ENCODE measurements around the gene PASK.

DNA sequence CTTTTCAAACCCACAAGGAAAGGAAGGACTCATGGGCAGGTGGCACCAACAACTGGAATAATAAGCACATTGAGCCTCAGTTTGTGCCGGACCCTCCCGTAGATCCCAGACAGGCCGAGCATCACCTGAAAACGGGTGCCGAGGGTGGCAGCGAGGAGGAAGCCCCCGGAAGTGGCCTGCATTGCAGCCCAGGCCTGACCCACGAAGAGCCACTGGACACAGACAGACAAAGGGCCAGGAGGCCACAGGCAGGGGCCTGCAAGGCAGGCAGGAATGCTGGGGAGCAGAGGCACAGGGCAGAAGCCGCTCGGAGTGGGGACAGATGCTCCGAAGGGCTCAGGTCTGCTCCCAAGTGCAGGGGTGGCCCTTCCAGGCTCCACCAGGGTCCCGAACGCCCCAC, 78.9 kb downstream of the PASK start:
- TF ChIP-seq, protein P1, sequence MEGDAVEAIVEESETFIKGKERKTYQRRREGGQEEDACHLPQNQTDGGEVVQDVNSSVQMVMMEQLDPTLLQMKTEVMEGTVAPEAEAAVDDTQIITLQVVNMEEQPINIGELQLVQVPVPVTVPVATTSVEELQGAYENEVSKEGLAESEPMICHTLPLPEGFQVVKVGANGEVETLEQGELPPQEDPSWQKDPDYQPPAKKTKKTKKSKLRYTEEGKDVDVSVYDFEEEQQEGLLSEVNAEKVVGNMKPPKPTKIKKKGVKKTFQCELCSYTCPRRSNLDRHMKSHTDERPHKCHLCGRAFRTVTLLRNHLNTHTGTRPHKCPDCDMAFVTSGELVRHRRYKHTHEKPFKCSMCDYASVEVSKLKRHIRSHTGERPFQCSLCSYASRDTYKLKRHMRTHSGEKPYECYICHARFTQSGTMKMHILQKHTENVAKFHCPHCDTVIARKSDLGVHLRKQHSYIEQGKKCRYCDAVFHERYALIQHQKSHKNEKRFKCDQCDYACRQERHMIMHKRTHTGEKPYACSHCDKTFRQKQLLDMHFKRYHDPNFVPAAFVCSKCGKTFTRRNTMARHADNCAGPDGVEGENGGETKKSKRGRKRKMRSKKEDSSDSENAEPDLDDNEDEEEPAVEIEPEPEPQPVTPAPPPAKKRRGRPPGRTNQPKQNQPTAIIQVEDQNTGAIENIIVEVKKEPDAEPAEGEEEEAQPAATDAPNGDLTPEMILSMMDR (IDR thresholded peaks at IDR 0.05), result no peak
- no peak for TF ChIP-seq POLR2AphosphoS5 (IDR thresholded peaks at IDR 0.05)
- TF ChIP-seq POLR2A (IDR thresholded peaks at IDR 0.05), result no peak

Data from gastroesophageal sphincter (tissue), 3 donors.